Kidney (tissue), 14 donors: ENCODE measurements around the gene ZFP37. TPM values are rescaled to one million over a fixed set of nuclear protein-coding genes. Genes with fewer than 3 reads are reported as not detected.

ENCODE experiments used
- DNase-seq, 5 donors: peaks; one replicate each; pipeline ENCODE4 v3.0.0-alpha.2; 2013 to 2020
- FAIRE-seq: peaks from 2 replicates; lab custom pipeline; 2012; peaks lifted over from hg19 to GRCh38; lab: Jason Lieb, UNC
- H3K27ac ChIP-seq, 2 donors: one replicate each; pipeline ENCODE4 v1.7.0; 2013; ENCODE audit warnings: low read depth in 2 of 2, low read length in 2 of 2, inconsistent platforms in 1 of 2
- H3K27me3 ChIP-seq: one replicate; pipeline ENCODE4 v1.7.1; 2013; ENCODE audit warnings: low read length, inconsistent platforms; ENCODE audit not compliant: control insufficient read depth, insufficient read depth
- H3K36me3 ChIP-seq, 3 donors: one replicate each; pipeline versions ENCODE4 v1.7.0 to v1.7.1; 2013; ENCODE audit warnings: low read length in 3 of 3, control low read depth in 1 of 3, inconsistent platforms in 1 of 3; ENCODE audit not compliant: insufficient read depth in 3 of 3, control insufficient read depth in 2 of 3
- H3K4me1 ChIP-seq, 3 donors: one replicate each; pipeline versions ENCODE4 v1.7.0 to v1.7.1; 2013; ENCODE audit warnings: low read length in 3 of 3, inconsistent platforms in 1 of 3, low read depth in 1 of 3; ENCODE audit not compliant: control insufficient read depth in 2 of 3, insufficient read depth in 2 of 3
- H3K4me3 ChIP-seq, 3 donors: one replicate each; pipeline versions ENCODE4 v1.7.0 to v1.8.1; 2013; ENCODE audit warnings: low read length in 3 of 3, control low read depth in 1 of 3, inconsistent platforms in 1 of 3
- H3K9ac ChIP-seq, 3 donors: one replicate each; pipeline versions ENCODE4 v1.7.0 to v1.7.1; 2013; ENCODE audit warnings: low read length in 3 of 3, control low read depth in 1 of 3, inconsistent platforms in 1 of 3
- H3K9me3 ChIP-seq, 3 donors: one replicate each; pipeline versions ENCODE4 v1.7.0 to v1.7.1; 2013; ENCODE audit warnings: low read length in 3 of 3, control low read depth in 1 of 3, inconsistent platforms in 1 of 3; ENCODE audit not compliant: control insufficient read depth in 2 of 3, insufficient read depth in 1 of 3
- intact Hi-C: fragments of 100-400 bp; cut with DNase I; formaldehyde crosslinking; loops from one replicate; pipeline ENCODE4 v1.11.1; 2022
- polyA plus RNA-seq: library from polyadenylated mRNA; stranded (reverse); fragments of 350-450 nt; fragmentation: Illumina TruSeq; extraction: RNeasy Lipid Tissue Mini Kit (QIAGEN cat#74804); gene quantifications from one replicate; pipeline ENCODE4 v1.2.3, GENCODE V29; 2014; ENCODE audit warnings: low read depth, low replicate concordance; ENCODE audit not compliant: insufficient read depth
- total RNA-seq: library from RNA; stranded (reverse); fragmentation: NEBNext Ultra II Directional; extraction: Animal tissue kit (Norgen Biotek cat#: 25700); gene quantifications from one replicate; pipeline ENCODE4 v1.2.1, GENCODE V29; 2021
- TF ChIP-seq, protein P1 (sequence below): IDR thresholded peaks from 3 replicates; pipeline ENCODE4 v1.5.1; 2012; ENCODE audit warnings: mild to moderate bottlenecking, moderate library complexity, borderline replicate concordance; ENCODE audit not compliant: insufficient read depth; ENCODE audit errors: extremely low read depth
- donor health status: control.
- donor health status: control.
- donor health status: control.
- donor health status: control.
- donor health status: control.
- donor health status: DM: yes; HTN: yes; CAD: no.
- donor health status: Normal renal cell carcinoma (clear cell type).

ZFP37 gene
- total and polyA plus RNA-seq, 2 donors from 2014 or later = 1.9 to 4.1 TPM

DNA sequence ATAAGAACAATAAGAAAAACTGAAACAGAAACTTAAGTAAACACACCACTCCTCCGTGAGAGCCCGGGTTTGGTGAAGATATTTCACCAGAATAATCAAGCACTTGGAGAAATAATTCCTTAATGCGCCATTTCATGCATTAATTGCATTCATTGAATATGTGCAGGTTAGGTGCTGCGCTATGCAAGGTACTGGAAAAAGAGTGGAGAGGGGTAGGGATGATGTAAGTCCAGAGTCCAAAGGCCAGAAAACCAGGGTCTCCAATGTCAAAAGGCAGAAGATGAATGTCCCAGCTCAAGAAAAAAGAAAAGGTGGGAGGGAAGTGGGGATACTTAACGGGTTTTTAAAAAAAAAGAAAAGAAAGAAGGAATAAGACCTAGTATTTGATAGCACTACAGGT, 669 bp upstream of the ZFP37 start:
- intact Hi-C loops = no loop called here
- peak overlapping the region in 2 of 3 donors; percentile 61 to 98 for H3K9ac ChIP-seq
- peaks cover 12% of the 10 kb centered on the region for H3K27me3 ChIP-seq
- H3K36me3 ChIP-seq = no peaks in the 10 kb centered on the region
- FAIRE-seq (no peak), DNase-seq (peak in 1 of 5 donors; percentile 8)
- TF ChIP-seq, protein P1, sequence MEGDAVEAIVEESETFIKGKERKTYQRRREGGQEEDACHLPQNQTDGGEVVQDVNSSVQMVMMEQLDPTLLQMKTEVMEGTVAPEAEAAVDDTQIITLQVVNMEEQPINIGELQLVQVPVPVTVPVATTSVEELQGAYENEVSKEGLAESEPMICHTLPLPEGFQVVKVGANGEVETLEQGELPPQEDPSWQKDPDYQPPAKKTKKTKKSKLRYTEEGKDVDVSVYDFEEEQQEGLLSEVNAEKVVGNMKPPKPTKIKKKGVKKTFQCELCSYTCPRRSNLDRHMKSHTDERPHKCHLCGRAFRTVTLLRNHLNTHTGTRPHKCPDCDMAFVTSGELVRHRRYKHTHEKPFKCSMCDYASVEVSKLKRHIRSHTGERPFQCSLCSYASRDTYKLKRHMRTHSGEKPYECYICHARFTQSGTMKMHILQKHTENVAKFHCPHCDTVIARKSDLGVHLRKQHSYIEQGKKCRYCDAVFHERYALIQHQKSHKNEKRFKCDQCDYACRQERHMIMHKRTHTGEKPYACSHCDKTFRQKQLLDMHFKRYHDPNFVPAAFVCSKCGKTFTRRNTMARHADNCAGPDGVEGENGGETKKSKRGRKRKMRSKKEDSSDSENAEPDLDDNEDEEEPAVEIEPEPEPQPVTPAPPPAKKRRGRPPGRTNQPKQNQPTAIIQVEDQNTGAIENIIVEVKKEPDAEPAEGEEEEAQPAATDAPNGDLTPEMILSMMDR = no peak
- H3K27ac ChIP-seq = no peak overlapping the region
- H3K9me3 ChIP-seq = peaks cover 2 to 50% (median 24%) of the 10 kb centered on the region in 3 donors
- H3K4me3 ChIP-seq = peak overlapping the region; percentile 90 to 100 (median 99)
- peaks cover 0 to 2% (median 0%) of the 10 kb centered on the region in 3 donors for H3K4me1 ChIP-seq

DNA sequence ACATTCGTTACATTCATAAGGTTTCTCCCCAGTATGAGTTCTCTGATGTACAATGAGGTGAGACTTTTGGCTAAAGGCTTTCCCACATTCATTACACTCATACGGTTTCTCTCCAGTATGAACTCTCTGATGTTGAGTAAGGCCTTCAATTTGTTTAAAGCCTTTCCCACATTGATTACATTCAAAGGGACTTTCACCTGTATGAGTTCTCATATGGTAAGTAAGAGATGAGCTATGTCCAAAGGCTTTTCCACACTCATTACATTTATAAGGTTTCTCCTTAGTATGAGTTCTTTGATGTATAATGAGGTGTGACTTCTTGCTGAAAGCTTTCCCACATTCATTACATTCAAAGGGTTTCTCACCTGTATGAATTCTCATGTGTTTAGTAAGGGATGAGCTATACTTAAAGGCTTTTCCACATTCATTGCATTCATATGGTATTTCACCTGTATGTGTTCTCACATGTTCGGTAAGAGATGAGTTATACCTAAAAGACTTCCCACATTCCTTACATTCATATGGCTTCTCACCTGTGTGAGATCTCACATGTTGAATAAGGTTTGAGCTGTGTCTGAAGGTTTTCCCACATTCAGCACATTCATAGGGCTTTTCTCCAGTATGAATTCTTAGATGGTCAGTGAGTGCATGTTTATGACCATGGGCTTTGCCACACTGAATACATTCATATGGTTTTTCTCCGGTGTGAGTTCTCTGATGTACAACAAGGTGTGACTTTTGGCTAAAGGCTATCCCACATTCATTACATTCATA, 13.5 kb downstream of the ZFP37 start:
- Histone ChIP-seq H3K27me3 (no peaks in the 10 kb centered on the region), H3K9ac (no peak overlapping the region), H3K4me1 (no peaks in the 10 kb centered on the region), H3K27ac (no peak overlapping the region), H3K4me3 (peak overlapping the region in 1 of 3 donors; percentile 4), H3K9me3 (peaks cover 22 to 93% (median 53%) of the 10 kb centered on the region in 3 donors), H3K36me3 (peaks cover 16 to 40% (median 19%) of the 10 kb centered on the region in 3 donors)
- TF ChIP-seq, protein P1 = no peak
- FAIRE-seq (no peak), DNase-seq (no peak)
- intact Hi-C loops = no loop called here

DNA sequence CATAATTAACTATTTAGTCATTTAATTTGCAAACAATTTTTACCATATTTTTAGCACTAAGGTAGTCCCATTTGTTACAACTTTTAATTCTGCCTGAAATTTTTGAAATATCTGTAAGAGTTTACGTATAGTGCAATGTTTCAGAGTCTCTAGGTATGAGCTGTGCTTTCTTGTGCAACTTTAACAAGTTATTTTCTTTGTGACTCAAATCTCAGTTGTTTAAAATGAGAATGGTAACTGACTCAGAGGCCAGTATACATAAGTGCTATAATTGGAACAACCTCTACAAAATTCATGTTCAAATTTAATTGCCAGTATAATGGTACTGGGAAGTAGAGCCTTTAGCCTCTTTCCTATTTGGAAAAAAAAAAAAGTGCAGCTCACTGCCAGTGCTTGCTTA, 30.3 kb downstream of the ZFP37 start:
- Histone ChIP-seq H3K9me3 (peaks cover 0 to 52% (median 33%) of the 10 kb centered on the region in 3 donors), H3K27ac (no peak overlapping the region), H3K36me3 (no peaks in the 10 kb centered on the region), H3K4me3 (no peak overlapping the region), H3K4me1 (no peaks in the 10 kb centered on the region), H3K9ac (no peak overlapping the region), H3K27me3 (no peaks in the 10 kb centered on the region)
- no peak for FAIRE-seq
- TF ChIP-seq, protein P1 = no peak
- intact Hi-C loops = no loop called here
- no peak for DNase-seq
